ENCODE measurements around the gene FREM2. TPM values are rescaled to one million over a fixed set of nuclear protein-coding genes. Genes with fewer than 3 reads are reported as not detected.

FREM2 gene
- total and polyA plus RNA-seq, 9 of the 15 experiments (the other 6 are each of a cell fraction or from before 2014, with no cell fraction given): under 0.01 to 0.02 TPM; not detected in 7

GRCh38 chr13:38830442-38831045 lies 143.7 kb downstream of the FREM2 start:
- Histone ChIP-seq H3K27me3 (ENCODE audit: control insufficient read depth in 2 of 2, insufficient read depth in 2 of 2, low read length in 2 of 2) (no peaks in the 10 kb centered on the region), H3K36me3 (ENCODE audit: control insufficient read depth, insufficient read depth, low read length) (no peaks in the 10 kb centered on the region), H4K20me1 (replicated peaks; ENCODE audit: control insufficient read depth, insufficient read depth, low read length) (no peaks in the 10 kb centered on the region), H3K9ac (ENCODE audit: insufficient read depth in 1 of 2, low read depth in 2 of 2, low read length in 2 of 2) (no peak overlapping the region), H3K9me1 (ENCODE audit: control insufficient read depth, insufficient read depth, low read length) (no peaks in the 10 kb centered on the region), H3K27ac (ENCODE audit: extremely low read depth, low read depth, low read length) (no peak overlapping the region), H3K9me3 (replicated peaks; ENCODE audit: control insufficient read depth, insufficient read depth, low read depth, low read length) (no peaks in the 10 kb centered on the region), H3K79me2 (ENCODE audit: control insufficient read depth, insufficient read depth, low read length) (no peaks in the 10 kb centered on the region), H3K4me2 (ENCODE audit: insufficient read depth, low read length) (no peak overlapping the region), H3K4me3 (no peak overlapping the region), H2AFZ (ENCODE audit: low read depth, low read length) (no peak overlapping the region), H3K4me1 (replicated peaks in 1 of 2; ENCODE audit: control insufficient read depth in 2 of 2, insufficient read depth in 2 of 2, low read length in 2 of 2) (no peaks in the 10 kb centered on the region)
- no peak for TF ChIP-seq TCF7 (IDR thresholded peaks at IDR 0.05; ENCODE audit: borderline replicate concordance)
- TF ChIP-seq MBD1 (CRISPR knock-in tag; IDR thresholded peaks at IDR 0.05): no peak
- no peak for TF ChIP-seq RBFOX2 (IDR thresholded peaks at IDR 0.05; ENCODE audit: low read depth, low read length)
- TF ChIP-seq NFIC (IDR thresholded peaks at IDR 0.05): no peak
- no peak for TF ChIP-seq ARNT (IDR thresholded peaks at IDR 0.05)
- CTCF ChIA-PET (ENCODE audit: low intra/inter-chr PET ratio): no interaction called here
- WGBS (ENCODE audit: insufficient coverage, low coverage, missing lambda C conversion rate): 0% methylated on average over 7 of the region's 8 CpGs
- intact Hi-C loops (cut with micrococcal nuclease) (no loop called here), in situ Hi-C loops (cut with MboI) (no loop called here)
- no peak for FAIRE-seq
- no peak for DNase-seq (ENCODE audit: extremely low read depth in 1 of 4, low spot score in 3 of 4)
- no TSS peak for BruUV-seq (replicated peaks)
- no peak for ATAC-seq
- POLR2A ChIA-PET: no interaction called here
